HG03045 (cell line): ENCODE measurements around the gene AGBL4.

Experiments used
- ATAC-seq: cut with Tn5 transposase; IDR thresholded peaks from one replicate; pipeline ENCODE4 v1.9.1; 2021; ENCODE audit warnings: mild to moderate bottlenecking, moderate library complexity; ENCODE audit not compliant: unreplicated experiment

AGBL4 gene

GRCh38 chr1:49199564-49199963 lies 824.2 kb downstream of the AGBL4 start:
- no peak for ATAC-seq

- no peak for ATAC-seq
Measured at GRCh38 chr1:49197081-49197480, 826.7 kb downstream of the AGBL4 start.

- no peak for ATAC-seq
Measured at GRCh38 chr1:49190138-49190537, 833.6 kb downstream of the AGBL4 start.

GRCh38 chr1:49187056-49187455 lies 836.7 kb downstream of the AGBL4 start:
- ATAC-seq = no peak

GRCh38 chr1:49185450-49185980 lies 838.2 kb downstream of the AGBL4 start:
- no peak for ATAC-seq

GRCh38 chr1:49183489-49183888 lies 840.3 kb downstream of the AGBL4 start:
- ATAC-seq = no peak

- ATAC-seq = no peak
Measured at GRCh38 chr1:49181033-49181432, 842.7 kb downstream of the AGBL4 start.

- no peak for ATAC-seq
Measured at GRCh38 chr1:49171941-49172593, 851.7 kb downstream of the AGBL4 start.

- ATAC-seq = no peak
Measured at GRCh38 chr1:49166031-49166430, 857.7 kb downstream of the AGBL4 start.

- no peak for ATAC-seq
Measured at GRCh38 chr1:49163031-49163430, 860.7 kb downstream of the AGBL4 start.

- ATAC-seq = no peak
Measured at GRCh38 chr1:49160677-49161076, 863.1 kb downstream of the AGBL4 start.

GRCh38 chr1:49136738-49137251 lies 887.0 kb downstream of the AGBL4 start:
- ATAC-seq = no peak

- no peak for ATAC-seq
Measured at GRCh38 chr1:49125746-49126145, 898.0 kb downstream of the AGBL4 start.

- no peak for ATAC-seq
Measured at GRCh38 chr1:49111931-49112330, 911.8 kb downstream of the AGBL4 start.

GRCh38 chr1:49106445-49106844 lies 917.3 kb downstream of the AGBL4 start:
- no peak for ATAC-seq

- no peak for ATAC-seq
Measured at GRCh38 chr1:49104575-49104974, 919.2 kb downstream of the AGBL4 start.

GRCh38 chr1:49102752-49103151 lies 921.0 kb downstream of the AGBL4 start:
- ATAC-seq = no peak

GRCh38 chr1:49098866-49099265 lies 924.9 kb downstream of the AGBL4 start:
- ATAC-seq = no peak

GRCh38 chr1:49086327-49086726 lies 937.4 kb downstream of the AGBL4 start:
- no peak for ATAC-seq

- ATAC-seq = no peak
Measured at GRCh38 chr1:49085079-49085478, 938.7 kb downstream of the AGBL4 start.

- no peak for ATAC-seq
Measured at GRCh38 chr1:49060766-49061165, 963.0 kb downstream of the AGBL4 start.

- no peak for ATAC-seq
Measured at GRCh38 chr1:49059087-49059486, 964.7 kb downstream of the AGBL4 start.

GRCh38 chr1:49052102-49052501 lies 971.7 kb downstream of the AGBL4 start:
- ATAC-seq = no peak
